Lung (tissue), 12 donors: ENCODE results near the gene SMPX. TPM values are rescaled to one million over a fixed set of nuclear protein-coding genes. Genes with fewer than 3 reads are reported as not detected.

Experiments
- ATAC-seq: fragments of 200-7000 bp; cut with Tn5 transposase; one replicate; pipeline ENCODE4 v1.9.1; 2020; ENCODE audit warnings: moderate number of reproducible peaks; ENCODE audit not compliant: insufficient read depth, low FRiP score
- DNase-seq, 3 donors: peaks; one replicate each; pipeline ENCODE4 v3.0.0-alpha.2; 2013 to 2017
- H3K27ac ChIP-seq, 2 donors: one replicate each; pipeline ENCODE4 v1.5.1; 2013; ENCODE audit warnings: mild to moderate bottlenecking in 2 of 2, moderate library complexity in 2 of 2, control low read depth in 1 of 2, inconsistent platforms in 1 of 2, low read depth in 1 of 2, low read length in 1 of 2
- H3K27me3 ChIP-seq, 3 donors: one replicate each; pipeline ENCODE4 v1.5.1; 2013; ENCODE audit warnings: low read length in 2 of 3; ENCODE audit not compliant: control insufficient read depth in 3 of 3, insufficient read depth in 3 of 3
- H3K36me3 ChIP-seq, 4 donors: one replicate each; pipeline ENCODE4 v1.5.1; 2013; ENCODE audit warnings: low read length in 4 of 4, mild to moderate bottlenecking in 1 of 4, moderate library complexity in 1 of 4; ENCODE audit not compliant: control insufficient read depth in 4 of 4, insufficient read depth in 4 of 4
- H3K4me1 ChIP-seq, 5 donors: one replicate each; pipeline ENCODE4 v1.5.1; 2013; ENCODE audit warnings: low read length in 5 of 5, mild to moderate bottlenecking in 2 of 5, moderate library complexity in 1 of 5; ENCODE audit not compliant: control insufficient read depth in 5 of 5, insufficient read depth in 5 of 5
- H3K4me3 ChIP-seq: one replicate; pipeline ENCODE4 v1.5.1; 2013; ENCODE audit warnings: mild to moderate bottlenecking, control low read depth, moderate library complexity
- H3K9ac ChIP-seq, 2 donors: one replicate each; pipeline ENCODE4 v1.5.1; 2013; ENCODE audit warnings: low read length in 2 of 2, control low read depth in 1 of 2; ENCODE audit not compliant: insufficient read depth in 1 of 2
- H3K9me3 ChIP-seq, 4 donors: one replicate each; pipeline ENCODE4 v1.5.1; 2013; ENCODE audit warnings: low read length in 3 of 4, mild to moderate bottlenecking in 1 of 4, moderate library complexity in 1 of 4; ENCODE audit not compliant: control insufficient read depth in 4 of 4, insufficient read depth in 3 of 4
- WGBS, 2 donors: extraction: QIAGEN DNeasy Blood & Tissue Kit; methylation state at CpG; one replicate each; pipeline ENCODE4 v1.1.7; 2013; 5-methylcytosine and 5-hydroxymethylcytosine counted together
- polyA plus RNA-seq, 2 donors: library from polyadenylated mRNA; stranded (reverse); fragments of 200-250 nt; gene quantifications; one replicate each; pipeline ENCODE4 v1.2.1, GENCODE V29; 2013
- total RNA-seq, 2 donors: library from RNA; depleted of rRNA in 1 of 2; stranded (reverse); fragments of >200 nt in 1 of 2; gene quantifications; one replicate each; pipeline ENCODE4 v1.2.1, GENCODE V29; 2014 to 2021
- TF ChIP-seq, protein P1 (sequence below): IDR thresholded peaks from 2 replicates; pipeline ENCODE4 v1.5.1; 2012; ENCODE audit warnings: mild to moderate bottlenecking; ENCODE audit errors: control extremely low read depth, extremely low read depth
- donor health status: control.
- donor health status: control.
- donor health status: Bipolar disorder and iron deficiency.
- donor health status: healthy.
- donor health status: DM: yes; HTN: yes; CAD: no.

Gene SMPX
- total and polyA plus RNA-seq, 4 donors: 0.08 to 2.3 TPM; not detected in 2

DNA sequence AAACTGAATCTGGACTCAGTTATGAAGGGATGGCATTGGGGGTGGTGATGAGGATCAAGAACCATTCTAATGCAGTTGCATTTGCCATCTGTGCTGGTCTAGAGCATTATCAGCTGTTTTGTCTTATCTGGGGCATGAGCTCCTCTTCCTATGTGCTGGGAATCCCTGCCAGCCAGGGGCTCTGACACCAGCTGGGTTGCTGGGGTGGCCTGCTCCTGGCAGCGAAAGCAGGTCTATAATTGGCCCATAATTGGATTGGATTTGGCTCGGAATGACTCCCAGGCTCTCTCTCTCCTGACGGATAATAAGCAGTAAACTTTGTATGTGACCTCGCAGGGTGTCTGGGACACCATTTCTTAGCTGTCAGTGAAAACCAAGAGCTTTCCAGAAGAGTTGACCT lies 34.1 kb downstream of the SMPX start:
- DNase-seq: no peak
- peaks cover 4 to 24% (median 5%) of the 10 kb centered on the region in 3 donors for H3K27me3 ChIP-seq
- H3K4me1 ChIP-seq: peaks cover 0 to 3% (median 0%) of the 10 kb centered on the region in 5 donors
- no peaks in the 10 kb centered on the region for H3K9me3 ChIP-seq
- TF ChIP-seq, protein P1, sequence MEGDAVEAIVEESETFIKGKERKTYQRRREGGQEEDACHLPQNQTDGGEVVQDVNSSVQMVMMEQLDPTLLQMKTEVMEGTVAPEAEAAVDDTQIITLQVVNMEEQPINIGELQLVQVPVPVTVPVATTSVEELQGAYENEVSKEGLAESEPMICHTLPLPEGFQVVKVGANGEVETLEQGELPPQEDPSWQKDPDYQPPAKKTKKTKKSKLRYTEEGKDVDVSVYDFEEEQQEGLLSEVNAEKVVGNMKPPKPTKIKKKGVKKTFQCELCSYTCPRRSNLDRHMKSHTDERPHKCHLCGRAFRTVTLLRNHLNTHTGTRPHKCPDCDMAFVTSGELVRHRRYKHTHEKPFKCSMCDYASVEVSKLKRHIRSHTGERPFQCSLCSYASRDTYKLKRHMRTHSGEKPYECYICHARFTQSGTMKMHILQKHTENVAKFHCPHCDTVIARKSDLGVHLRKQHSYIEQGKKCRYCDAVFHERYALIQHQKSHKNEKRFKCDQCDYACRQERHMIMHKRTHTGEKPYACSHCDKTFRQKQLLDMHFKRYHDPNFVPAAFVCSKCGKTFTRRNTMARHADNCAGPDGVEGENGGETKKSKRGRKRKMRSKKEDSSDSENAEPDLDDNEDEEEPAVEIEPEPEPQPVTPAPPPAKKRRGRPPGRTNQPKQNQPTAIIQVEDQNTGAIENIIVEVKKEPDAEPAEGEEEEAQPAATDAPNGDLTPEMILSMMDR: no peak
- no peaks in the 10 kb centered on the region for H3K36me3 ChIP-seq
- WGBS, 2 donors: 69 to 90% methylated on average over 4 of the region's 4 CpGs
- no peak overlapping the region for H3K9ac ChIP-seq
- no peak for ATAC-seq
- H3K4me3 ChIP-seq: no peak overlapping the region
- peak overlapping the region in 1 of 2 donors; percentile 33 for H3K27ac ChIP-seq

DNA sequence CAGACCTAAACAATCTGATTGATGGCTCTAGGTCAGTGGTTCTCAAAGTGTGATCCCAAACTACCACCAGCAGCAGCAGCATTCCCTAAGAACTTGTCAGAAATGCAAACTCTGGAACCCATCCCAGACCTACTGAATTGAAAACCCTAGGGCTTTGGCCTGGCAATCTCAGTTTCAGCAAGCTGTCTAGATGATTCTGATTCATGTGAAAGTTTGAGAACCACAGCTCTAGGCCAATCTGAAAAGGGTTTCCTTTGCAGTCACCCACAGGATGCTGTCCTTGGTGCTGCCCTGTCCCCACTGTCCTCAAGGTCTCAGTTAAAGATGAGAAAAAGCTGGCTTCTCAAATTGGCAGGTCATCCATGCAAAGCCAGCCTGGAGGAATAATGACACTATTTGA lies 34.8 kb downstream of the SMPX start:
- no peak overlapping the region for H3K27ac ChIP-seq
- no peaks in the 10 kb centered on the region for H3K36me3 ChIP-seq
- peaks cover 0 to 21% (median 2%) of the 10 kb centered on the region in 3 donors for H3K27me3 ChIP-seq
- TF ChIP-seq, protein P1: no peak
- no peak overlapping the region for H3K9ac ChIP-seq
- no peak overlapping the region for H3K4me3 ChIP-seq
- peak in 1 of 3 donors; percentile 55 for DNase-seq
- H3K9me3 ChIP-seq: no peaks in the 10 kb centered on the region
- peaks cover 0 to 3% (median 0%) of the 10 kb centered on the region in 5 donors for H3K4me1 ChIP-seq
- no peak for ATAC-seq

DNA sequence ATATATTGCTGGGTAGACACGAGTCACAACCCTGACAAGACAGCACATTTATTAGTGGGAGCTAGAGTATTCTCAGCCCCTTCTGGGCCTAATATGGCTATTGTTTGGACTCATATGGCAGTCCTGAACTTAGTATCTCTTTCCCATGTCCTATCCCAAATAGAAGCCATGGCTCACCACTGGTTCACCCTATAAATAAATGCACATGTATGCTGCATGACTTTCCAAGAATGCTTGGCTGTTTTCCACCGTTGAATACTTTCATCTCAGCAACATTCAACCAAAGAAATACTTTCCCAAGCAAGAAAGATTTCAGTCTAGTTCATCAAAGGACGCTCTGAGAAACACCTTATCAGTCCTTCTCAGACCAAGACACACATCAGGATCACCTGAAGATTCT lies 36.7 kb downstream of the SMPX start:
- TF ChIP-seq, protein P1: no peak
- Histone ChIP-seq H3K9me3 (no peaks in the 10 kb centered on the region), H3K9ac (no peak overlapping the region), H3K4me3 (no peak overlapping the region), H3K36me3 (no peaks in the 10 kb centered on the region), H3K27ac (peak overlapping the region in 1 of 2 donors; percentile 33), H3K4me1 (peaks cover 0 to 3% (median 0%) of the 10 kb centered on the region in 5 donors), H3K27me3 (peaks cover 0 to 10% (median 5%) of the 10 kb centered on the region in 3 donors)
- peak in 1 of 3 donors; percentile 52 for DNase-seq
- ATAC-seq: no peak
- WGBS, 2 donors: 59 to 78% methylated on average over 3 of the region's 3 CpGs

DNA sequence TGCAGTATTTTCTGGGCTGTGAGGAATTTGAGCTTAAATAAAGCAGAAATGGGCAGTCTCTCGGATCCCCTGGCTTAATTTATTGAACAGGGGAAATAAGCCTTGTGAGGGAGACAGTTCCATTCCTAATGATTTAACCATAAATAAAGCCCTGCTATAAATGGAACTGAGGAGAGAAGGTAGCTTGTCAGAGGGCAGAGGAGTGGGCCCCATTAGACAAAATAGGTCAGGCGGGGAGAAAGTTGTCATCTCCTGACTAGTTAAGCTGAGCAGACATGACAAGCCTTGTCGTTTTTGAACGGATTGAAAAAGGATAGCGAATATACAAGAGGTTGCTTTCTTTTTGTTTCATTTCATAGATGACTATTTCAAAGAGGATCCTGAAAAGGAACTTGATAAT lies 39.3 kb downstream of the SMPX start:
- H3K4me1 ChIP-seq: peaks cover 0 to 3% (median 0%) of the 10 kb centered on the region in 5 donors
- 70 to 91% methylated on average over 5 of the region's 5 CpGs for WGBS, 2 donors
- no peak overlapping the region for H3K4me3 ChIP-seq
- peak overlapping the region in 1 of 2 donors; percentile 6 for H3K27ac ChIP-seq
- no peaks in the 10 kb centered on the region for H3K9me3 ChIP-seq
- no peak overlapping the region for H3K9ac ChIP-seq
- ATAC-seq: no peak
- peaks cover 0 to 9% (median 6%) of the 10 kb centered on the region in 3 donors for H3K27me3 ChIP-seq
- no peak for DNase-seq
- TF ChIP-seq, protein P1: no peak
- no peaks in the 10 kb centered on the region for H3K36me3 ChIP-seq
